ENCODE measurements around the gene LIG1. TPM values are rescaled to one million over a fixed set of nuclear protein-coding genes. Genes with fewer than 3 reads are reported as not detected.

LIG1 gene
- 29.2 TPM for polyA plus RNA-seq (ENCODE audit: insufficient read length)

GRCh38 chr19:48169939-48170803, at the start of gene LIG1, which contains the start of gene ZSWIM9:
Gene LIG1, minus strand, starts transcription at chr19:48170344. Its CDS starts 4,778 bp downstream, at chr19:48165566.
Gene ZSWIM9, plus strand, starts transcription at chr19:48170680. Its CDS starts 1,123 bp downstream, at chr19:48171803.
- peak; percentile 94 for DNase-seq

GRCh38 chr19:48218997-48219396, 48.9 kb upstream of the LIG1 start:
- no peak for DNase-seq

- DNase-seq: no peak
These were observed 46.8 kb upstream of the LIG1 start for GRCh38 chr19:48216933-48217332.

GRCh38 chr19:48213959-48214358, 43.8 kb upstream of the LIG1 start:
- no peak for DNase-seq

GRCh38 chr19:48210005-48210404, 39.9 kb upstream of the LIG1 start:
- no peak for DNase-seq

- DNase-seq: no peak
These were observed 36.4 kb upstream of the LIG1 start for GRCh38 chr19:48206397-48207093.

GRCh38 chr19:48203794-48204628, 33.9 kb upstream of the LIG1 start:
- peak; percentile 96 for DNase-seq

- no peak for DNase-seq
These were observed 33.2 kb upstream of the LIG1 start for GRCh38 chr19:48203222-48203793.

- no peak for DNase-seq
These were observed 27.0 kb upstream of the LIG1 start for GRCh38 chr19:48196933-48197665.

GRCh38 chr19:48196321-48196763, 26.2 kb upstream of the LIG1 start:
- DNase-seq: no peak

GRCh38 chr19:48194844-48195830, 25.0 kb upstream of the LIG1 start:
- no peak for DNase-seq

- no peak for DNase-seq
These were observed 24.1 kb upstream of the LIG1 start for GRCh38 chr19:48194041-48194843.

GRCh38 chr19:48192750-48193149, 22.6 kb upstream of the LIG1 start:
- no peak for DNase-seq

- no peak for DNase-seq
These were observed 20.7 kb upstream of the LIG1 start for GRCh38 chr19:48190885-48191284.

GRCh38 chr19:48190288-48190884, 20.2 kb upstream of the LIG1 start:
- no peak for DNase-seq

- DNase-seq: no peak
These were observed 16.4 kb upstream of the LIG1 start for GRCh38 chr19:48186541-48186991.

GRCh38 chr19:48186015-48186414, 15.9 kb upstream of the LIG1 start:
- no peak for DNase-seq

- DNase-seq: no peak
These were observed 13.2 kb upstream of the LIG1 start for GRCh38 chr19:48183356-48183755.

- DNase-seq: no peak
These were observed 12.3 kb upstream of the LIG1 start for GRCh38 chr19:48182434-48182833.

Data from hindlimb muscle (tissue), 1 donor.